Measurements from ENCODE around the gene TREX2.

GRCh38 chrX:153494541-153495361 lies 48.9 kb upstream of the TREX2 start, which contains the start of gene BGN:
- TF ChIP-seq CTCF (IDR thresholded peaks at IDR 0.05; ENCODE audit: low read length) (no peak), EZH2 (IDR thresholded peaks at IDR 0.05; ENCODE audit: borderline replicate concordance, low read length) (no peak)
